Prostate gland (tissue), 2 donors: ENCODE results near the gene CPEB1. TPM values are rescaled to one million over a fixed set of nuclear protein-coding genes. Genes with fewer than 3 reads are reported as not detected.

ENCODE experiments used
- DNase-seq: peaks from one replicate; pipeline ENCODE4 v3.0.0-alpha.2; 2019; ENCODE audit warnings: low spot score
- H3K27ac ChIP-seq, 2 donors: fragments of 200-600 bp; sonication (generic); 2 replicates each; pipeline ENCODE4 v1.5.1; 2017 to 2019
- H3K27me3 ChIP-seq: fragments of 200-600 bp; sonication (generic); replicated peaks from 2 replicates; pipeline ENCODE4 v1.5.1; 2019; ENCODE audit not compliant: insufficient read depth
- H3K36me3 ChIP-seq, 2 donors: fragments of 200-600 bp; sonication (generic); 1 replicate in 1 of 2; 2 replicates in 1 of 2; pipeline versions ENCODE4 v1.5.1 to v1.8.1; 2017 to 2019
- H3K4me1 ChIP-seq: fragments of 200-600 bp; sonication (generic); replicated peaks from 2 replicates; pipeline ENCODE4 v1.5.1; 2019
- H3K4me3 ChIP-seq, 2 donors: fragments of 200-600 bp; sonication (generic); 2 replicates each; pipeline ENCODE4 v1.5.1; 2017 to 2019
- H3K9me3 ChIP-seq: fragments of 200-600 bp; sonication (generic); 2 replicates; pipeline ENCODE4 v1.5.1; 2017
- POLR2A ChIP-seq: fragments of 450-650 bp; IDR thresholded peaks from one replicate; pipeline ENCODE4 v1.6.1; 2016; ENCODE audit warnings: antibody characterized with exemption, mild to moderate bottlenecking
- POLR2AphosphoS5 ChIP-seq: sonication (generic); formaldehyde crosslinking; IDR thresholded peaks from one replicate; pipeline ENCODE4 v1.6.1; 2017; ENCODE audit warnings: antibody characterized with exemption
- WGBS: methylation state at CpG from one replicate; pipeline ENCODE4 v1.1.5; 2018; 5-methylcytosine and 5-hydroxymethylcytosine counted together
- intact Hi-C: fragments of 100-400 bp; cut with DNase I; formaldehyde crosslinking; loops from one replicate; pipeline ENCODE4 v1.14.2; 2022
- total RNA-seq, 2 donors: library from RNA; depleted of rRNA; stranded (reverse); fragments of >200 nt; gene quantifications; one replicate each; pipeline ENCODE4 v1.1.0, GENCODE V29; 2016
- TF ChIP-seq, protein P1 (sequence below), 4 experiments: fragments of 200-600 bp in 2 of 4; fragments of 450-650 bp in 2 of 4; sonication (generic) in 2 of 4; IDR thresholded peaks; 1 replicate in 3 of 4; 2 replicates in 1 of 4; pipeline ENCODE4 v1.5.1; 2016 to 2019; ENCODE audit warnings: antibody characterized with exemption in 4 of 4, mild to moderate bottlenecking in 2 of 4, moderate library complexity in 2 of 4

CPEB1 gene
- total RNA-seq, 2 donors from 2014 or later, result 1.7 to 51.8 TPM

DNA sequence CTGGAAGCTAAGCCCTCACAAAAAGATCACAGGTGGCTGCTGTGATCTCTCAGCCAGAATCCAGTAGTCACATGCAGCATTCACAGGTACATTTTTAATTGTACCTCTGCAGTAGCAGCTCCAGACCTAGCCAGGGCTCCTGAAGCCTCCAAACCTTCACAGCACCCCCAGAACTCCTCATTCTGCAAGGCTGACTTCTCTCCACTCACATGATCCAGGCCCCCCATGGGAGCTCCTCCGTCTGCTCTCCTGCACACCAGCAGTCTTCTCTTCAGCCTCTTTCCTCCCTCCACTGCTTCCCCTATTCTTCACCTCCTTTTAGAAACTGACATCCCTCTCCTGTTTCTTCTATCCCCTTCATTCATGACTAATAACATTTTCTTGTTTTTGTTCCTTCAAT lies 13.2 kb upstream of the CPEB1 start:
- H3K4me1 ChIP-seq, result no peaks in the 10 kb centered on the region
- no peak overlapping the region for H3K4me3 ChIP-seq
- TF ChIP-seq POLR2AphosphoS5, result no peak
- TF ChIP-seq, protein P1, sequence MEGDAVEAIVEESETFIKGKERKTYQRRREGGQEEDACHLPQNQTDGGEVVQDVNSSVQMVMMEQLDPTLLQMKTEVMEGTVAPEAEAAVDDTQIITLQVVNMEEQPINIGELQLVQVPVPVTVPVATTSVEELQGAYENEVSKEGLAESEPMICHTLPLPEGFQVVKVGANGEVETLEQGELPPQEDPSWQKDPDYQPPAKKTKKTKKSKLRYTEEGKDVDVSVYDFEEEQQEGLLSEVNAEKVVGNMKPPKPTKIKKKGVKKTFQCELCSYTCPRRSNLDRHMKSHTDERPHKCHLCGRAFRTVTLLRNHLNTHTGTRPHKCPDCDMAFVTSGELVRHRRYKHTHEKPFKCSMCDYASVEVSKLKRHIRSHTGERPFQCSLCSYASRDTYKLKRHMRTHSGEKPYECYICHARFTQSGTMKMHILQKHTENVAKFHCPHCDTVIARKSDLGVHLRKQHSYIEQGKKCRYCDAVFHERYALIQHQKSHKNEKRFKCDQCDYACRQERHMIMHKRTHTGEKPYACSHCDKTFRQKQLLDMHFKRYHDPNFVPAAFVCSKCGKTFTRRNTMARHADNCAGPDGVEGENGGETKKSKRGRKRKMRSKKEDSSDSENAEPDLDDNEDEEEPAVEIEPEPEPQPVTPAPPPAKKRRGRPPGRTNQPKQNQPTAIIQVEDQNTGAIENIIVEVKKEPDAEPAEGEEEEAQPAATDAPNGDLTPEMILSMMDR (IDR thresholded peaks at IDR 0.05), result no peak
- TF ChIP-seq POLR2A, result no peak
- no peaks in the 10 kb centered on the region for H3K9me3 ChIP-seq
- WGBS, result 56% methylated on average over 1 of the region's 1 CpG
- no peak overlapping the region for H3K27ac ChIP-seq
- H3K36me3 ChIP-seq, result no peaks in the 10 kb centered on the region
- DNase-seq, result no peak
- H3K27me3 ChIP-seq, result no peaks in the 10 kb centered on the region
- intact Hi-C loops, result no loop called here

DNA sequence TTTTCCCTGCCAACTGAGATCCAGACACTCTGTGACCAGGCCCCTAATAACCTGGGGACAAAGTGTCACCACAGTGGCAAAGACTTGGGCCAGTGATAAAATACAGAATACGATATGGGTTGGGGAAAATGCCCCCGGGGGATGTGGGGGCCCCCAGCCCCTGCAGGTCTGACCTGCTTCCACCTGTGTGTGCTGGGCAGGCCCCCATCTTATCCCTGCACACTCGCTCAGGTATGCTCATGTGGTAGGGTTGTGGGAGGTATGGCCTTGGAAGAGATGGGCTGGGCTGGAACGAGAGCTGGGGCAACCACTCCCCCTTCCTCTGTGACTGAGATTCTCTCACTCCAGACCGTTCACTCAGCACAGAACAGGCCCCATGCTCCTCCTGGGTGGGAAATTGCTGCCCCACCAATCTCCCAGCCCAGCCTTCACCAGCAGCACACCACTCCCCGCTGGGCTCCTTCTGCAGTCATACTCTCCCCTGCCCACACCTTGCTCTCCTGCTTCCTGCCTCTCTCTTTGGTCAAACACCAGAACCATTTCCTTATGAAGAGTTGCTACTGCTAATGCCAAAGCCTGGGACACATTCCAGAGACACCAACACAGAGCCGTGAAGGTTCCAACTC lies 9.6 kb upstream of the CPEB1 start:
- H3K9me3 ChIP-seq, result no peaks in the 10 kb centered on the region
- H3K27me3 ChIP-seq, result no peaks in the 10 kb centered on the region
- no peaks in the 10 kb centered on the region for H3K36me3 ChIP-seq
- H3K27ac ChIP-seq, result no peak overlapping the region
- no peak overlapping the region for H3K4me3 ChIP-seq
- TF ChIP-seq, protein P1 (IDR thresholded peaks at IDR 0.05), result no peak
- TF ChIP-seq POLR2AphosphoS5, result no peak
- no peak for TF ChIP-seq POLR2A
- intact Hi-C loops, result no loop called here
- 62% methylated on average over 7 of the region's 7 CpGs for WGBS
- DNase-seq, result no peak
- H3K4me1 ChIP-seq, result no peaks in the 10 kb centered on the region

DNA sequence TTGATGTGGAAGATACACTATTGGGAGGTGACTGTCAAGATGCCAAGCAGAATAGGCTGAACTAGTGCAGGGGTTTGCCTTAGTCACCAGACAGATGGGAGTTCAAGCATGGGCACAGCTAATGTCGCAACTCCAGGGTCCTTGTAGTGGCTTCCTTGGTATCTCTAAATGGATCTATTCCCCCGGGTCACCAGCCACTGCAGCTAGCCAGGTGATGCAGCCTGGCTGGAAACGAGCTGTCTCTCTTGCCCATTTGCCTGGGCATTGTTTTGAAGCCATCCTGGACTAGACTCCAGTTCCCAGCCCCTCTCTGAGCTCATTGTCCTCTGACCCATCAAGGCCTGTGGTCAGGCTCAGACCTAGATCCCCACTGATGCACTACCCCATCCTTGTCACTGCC lies 8.4 kb upstream of the CPEB1 start:
- intact Hi-C loops, result no loop called here
- Histone ChIP-seq H3K4me1 (no peaks in the 10 kb centered on the region), H3K27me3 (no peaks in the 10 kb centered on the region), H3K27ac (no peak overlapping the region), H3K36me3 (no peaks in the 10 kb centered on the region), H3K9me3 (no peaks in the 10 kb centered on the region), H3K4me3 (no peak overlapping the region)
- DNase-seq, result no peak
- TF ChIP-seq, protein P1 (IDR thresholded peaks at IDR 0.05), result no peak
- no peak for TF ChIP-seq POLR2AphosphoS5
- no peak for TF ChIP-seq POLR2A
- 71% methylated on average over 3 of the region's 3 CpGs for WGBS

DNA sequence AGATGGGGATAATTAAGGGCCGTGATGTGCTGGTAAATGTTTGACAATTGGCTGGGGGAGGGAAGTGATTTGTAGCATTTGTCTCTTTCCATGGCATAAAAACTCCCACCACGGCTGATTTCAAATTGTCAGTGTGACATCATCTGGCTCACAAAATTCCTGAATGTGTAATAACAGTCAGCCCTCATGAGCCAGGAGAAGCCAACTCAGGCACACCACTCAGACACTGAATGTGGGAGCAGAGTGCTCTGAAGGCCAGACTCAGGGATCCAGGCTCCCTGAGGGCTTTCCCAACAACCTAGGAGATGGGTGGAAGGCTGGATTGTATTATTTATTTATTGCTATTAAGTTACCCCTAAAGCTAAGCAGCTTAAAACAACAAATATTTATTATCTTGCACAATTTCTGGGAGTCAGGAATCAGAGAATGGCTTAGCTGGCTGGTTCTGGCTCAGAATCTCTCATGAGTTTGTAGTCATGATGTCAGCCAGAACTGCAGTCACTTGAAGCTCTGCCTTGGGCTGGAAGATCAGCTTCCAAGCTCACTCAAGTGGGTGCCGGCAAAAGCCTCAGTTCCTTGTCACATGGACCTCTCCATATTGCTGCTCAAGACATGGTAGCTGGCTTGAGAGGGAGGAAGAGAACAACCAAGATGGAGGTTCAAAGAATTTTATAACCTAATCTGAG lies 6.5 kb upstream of the CPEB1 start:
- H3K9me3 ChIP-seq, result no peaks in the 10 kb centered on the region
- H3K36me3 ChIP-seq, result no peaks in the 10 kb centered on the region
- 69% methylated on average over 3 of the region's 3 CpGs for WGBS
- no peaks in the 10 kb centered on the region for H3K4me1 ChIP-seq
- no peak overlapping the region for H3K27ac ChIP-seq
- TF ChIP-seq POLR2A (no peak), POLR2AphosphoS5 (no peak)
- TF ChIP-seq, protein P1 (IDR thresholded peaks at IDR 0.05), result no peak
- no peak for DNase-seq
- intact Hi-C loops, result no loop called here
- no peak overlapping the region for H3K4me3 ChIP-seq
- H3K27me3 ChIP-seq, result no peaks in the 10 kb centered on the region

DNA sequence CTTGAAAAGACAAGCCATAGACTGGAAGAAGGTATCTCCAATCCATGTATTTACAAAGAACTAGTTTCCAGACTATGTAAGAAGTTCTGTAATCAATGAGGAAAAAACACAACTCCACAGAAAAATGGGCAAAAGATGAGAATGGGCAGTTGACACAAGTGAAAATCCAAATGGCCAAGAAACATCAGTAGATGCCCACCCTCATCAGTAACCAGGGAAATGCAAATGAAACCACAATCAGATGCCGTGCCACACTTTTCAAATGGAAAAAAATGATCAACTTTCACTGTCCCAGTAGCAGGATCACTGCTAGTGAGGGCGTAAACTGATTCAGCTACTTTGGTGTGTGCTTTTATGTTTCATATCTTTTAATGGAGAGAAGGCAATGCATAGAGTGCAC lies 4.5 kb upstream of the CPEB1 start:
- no peak overlapping the region for H3K4me3 ChIP-seq
- TF ChIP-seq POLR2AphosphoS5 (no peak), POLR2A (no peak)
- TF ChIP-seq, protein P1 (IDR thresholded peaks at IDR 0.05), result no peak

More for the DNA sequence above, 4.5 kb upstream of the CPEB1 start:
- no peaks in the 10 kb centered on the region for H3K9me3 ChIP-seq
- no peaks in the 10 kb centered on the region for H3K4me1 ChIP-seq
- H3K27ac ChIP-seq, result no peak overlapping the region
- 94% methylated on average over 2 of the region's 2 CpGs for WGBS
- peaks cover 4% of the 10 kb centered on the region for H3K27me3 ChIP-seq
- no peak for DNase-seq
- H3K36me3 ChIP-seq, result no peaks in the 10 kb centered on the region
- intact Hi-C loops, result no loop called here
